Fibroblast of lung (primary cell): ENCODE results near the gene VSTM2B. TPM values are rescaled to one million over a fixed set of nuclear protein-coding genes. Genes with fewer than 3 reads are reported as not detected.

Experiments used
- DNase-seq, 2 donors: peaks; one replicate each; pipeline versions ENCODE4 v3.0.0 to v3.0.0-alpha.2; 2010; ENCODE audit warnings: low read depth in 2 of 2
- H2AFZ ChIP-seq: 2 replicates; pipeline ENCODE4 v1.5.1; 2012; ENCODE audit warnings: low read length, control low read depth, inconsistent platforms
- H3K27ac ChIP-seq: 2 replicates; pipeline ENCODE4 v1.5.1; 2011; ENCODE audit warnings: low read length, control low read depth; ENCODE audit not compliant: insufficient read depth
- H3K27me3 ChIP-seq: 2 replicates; pipeline ENCODE4 v1.5.1; 2011; ENCODE audit warnings: mild to moderate bottlenecking, low read length; ENCODE audit not compliant: control insufficient read depth, insufficient read depth
- H3K36me3 ChIP-seq: 2 replicates; pipeline ENCODE4 v1.5.1; 2011; ENCODE audit warnings: low read length; ENCODE audit not compliant: control insufficient read depth, insufficient read depth
- H3K4me1 ChIP-seq: 2 replicates; pipeline ENCODE4 v1.5.1; 2011; ENCODE audit warnings: low read length; ENCODE audit not compliant: control insufficient read depth, insufficient read depth; ENCODE audit errors: extremely low read depth
- H3K4me2 ChIP-seq: 2 replicates; pipeline ENCODE4 v1.5.1; 2011; ENCODE audit warnings: low read length, control low read depth; ENCODE audit not compliant: insufficient read depth; ENCODE audit errors: extremely low read depth
- H3K4me3 ChIP-seq, 4 experiments: fragments of 200-600 bp in 1 of 4; sonication (generic) in 1 of 4; replicated peaks in 1 of 4; 2 replicates each; pipeline ENCODE4 v1.5.1; 2011 to 2016; ENCODE audit warnings: low read length in 4 of 4, low read depth in 3 of 4, mild to moderate bottlenecking in 3 of 4, control low read depth in 2 of 4, inconsistent platforms in 1 of 4, mixed read lengths in 1 of 4; ENCODE audit not compliant: insufficient read depth in 1 of 4; ENCODE audit errors: control extremely low read depth in 1 of 4
- H3K79me2 ChIP-seq: 2 replicates; pipeline ENCODE4 v1.5.1; 2012; ENCODE audit warnings: mild to moderate bottlenecking, low read length, inconsistent platforms; ENCODE audit not compliant: control insufficient read depth, insufficient read depth
- H3K9ac ChIP-seq: 2 replicates; pipeline ENCODE4 v1.5.1; 2011; ENCODE audit warnings: mild to moderate bottlenecking, low read length, control low read depth; ENCODE audit not compliant: insufficient read depth
- H3K9me3 ChIP-seq: 2 replicates; pipeline ENCODE4 v1.5.1; 2012; ENCODE audit warnings: low read depth, low read length; ENCODE audit not compliant: control insufficient read depth, insufficient read depth
- H4K20me1 ChIP-seq: 2 replicates; pipeline ENCODE4 v1.5.1; 2011; ENCODE audit warnings: low read length; ENCODE audit not compliant: control insufficient read depth, insufficient read depth; ENCODE audit errors: extremely low read depth
- CTCF ChIP-seq, 2 donors: IDR thresholded peaks in 1 of 2; conservative IDR thresholded peaks in 1 of 2; 1 replicate in 1 of 2; 2 replicates in 1 of 2; pipeline ENCODE4 v1.5.1; 2011 to 2012; ENCODE audit warnings: low read length in 2 of 2, control low read depth in 1 of 2, inconsistent platforms in 1 of 2, low read depth in 1 of 2, mild to moderate bottlenecking in 1 of 2
- EZH2 ChIP-seq: IDR thresholded peaks from 2 replicates; pipeline ENCODE4 v1.5.1; 2012; ENCODE audit warnings: low read length, control low read depth, mild to moderate bottlenecking; ENCODE audit errors: missing control alignments
- polyA plus RNA-seq, 2 donors: library from polyadenylated mRNA; depleted of rRNA in 1 of 2; stranded (reverse) in 1 of 2; unstranded in 1 of 2; fragments of >200 nt; gene quantifications; 2 replicates each; pipeline ENCODE4 v1.2.1, GENCODE V29; 2011 to 2012; ENCODE audit warnings: missing spikeins in 1 of 2
- total RNA-seq: library from RNA; depleted of rRNA; stranded (reverse); fragments of >200 nt; gene quantifications from 2 replicates; pipeline ENCODE4 v1.2.1, GENCODE V29; 2014

VSTM2B gene
- total and polyA plus RNA-seq, 2 donors (not counting 1 experiment from before 2014, with no cell fraction given), result not detected

GRCh38 chr19:29612801-29613595 lies 87.2 kb downstream of the VSTM2B start:
- Histone ChIP-seq H4K20me1 (no peaks in the 10 kb centered on the region), H2AFZ (no peak overlapping the region), H3K4me2 (no peak overlapping the region), H3K27ac (no peak overlapping the region), H3K36me3 (peaks cover 17% of the 10 kb centered on the region), H3K9me3 (no peaks in the 10 kb centered on the region), H3K79me2 (no peaks in the 10 kb centered on the region), H3K9ac (no peak overlapping the region), H3K27me3 (no peaks in the 10 kb centered on the region), H3K4me3 (no peak overlapping the region), H3K4me1 (no peaks in the 10 kb centered on the region)
- DNase-seq, result no peak
- no peak for TF ChIP-seq EZH2
- TF ChIP-seq CTCF (conservative IDR thresholded peaks at IDR 0.05 in 1 of 2, IDR thresholded peaks at IDR 0.05 in 1 of 2; ENCODE audit: low read depth in 1 of 2, low read length in 2 of 2), result no peak

DNA sequence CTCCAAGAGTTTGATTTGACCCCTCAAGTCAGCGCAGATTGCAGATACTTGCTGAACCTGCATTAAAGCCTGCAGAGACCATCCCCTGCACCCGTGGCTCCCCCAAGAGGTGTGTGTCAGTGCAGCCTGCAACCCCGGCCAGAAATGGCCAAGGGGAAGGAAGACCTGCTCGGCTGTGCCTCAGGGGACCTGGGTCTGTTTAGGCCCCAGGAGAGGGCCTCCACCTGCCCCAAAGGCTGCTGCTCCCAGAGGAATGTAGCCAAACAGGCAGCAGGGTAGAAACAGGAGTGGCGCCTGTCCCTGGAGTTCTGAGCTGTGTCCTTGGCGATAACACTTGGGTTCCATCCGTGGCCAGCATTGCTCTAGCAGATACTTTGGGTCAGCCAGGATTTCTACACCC lies 88.3 kb downstream of the VSTM2B start:
- Histone ChIP-seq H3K27ac (no peak overlapping the region), H2AFZ (no peak overlapping the region), H3K9ac (no peak overlapping the region), H3K4me1 (no peaks in the 10 kb centered on the region), H3K79me2 (no peaks in the 10 kb centered on the region), H3K4me3 (no peak overlapping the region), H4K20me1 (no peaks in the 10 kb centered on the region), H3K27me3 (no peaks in the 10 kb centered on the region), H3K36me3 (peaks cover 17% of the 10 kb centered on the region), H3K9me3 (no peaks in the 10 kb centered on the region), H3K4me2 (no peak overlapping the region)
- no peak for DNase-seq
- TF ChIP-seq EZH2, result no peak
- TF ChIP-seq CTCF (conservative IDR thresholded peaks at IDR 0.05 in 1 of 2, IDR thresholded peaks at IDR 0.05 in 1 of 2; ENCODE audit: low read depth in 1 of 2, low read length in 2 of 2), result no peak

Other genes with a start within 250 kb of the VSTM2B start
- 68.1 and 77.1 TPM in 2 replicates for gene POP4, start 80.3 kb downstream of the VSTM2B start, total RNA-seq
- 102 and 122 TPM in 2 replicates for gene POP4, start 80.3 kb downstream of the VSTM2B start, polyA plus RNA-seq
- 50.1 and 72.5 TPM in 2 replicates for gene PLEKHF1, start 139.5 kb downstream of the VSTM2B start, total RNA-seq
- 5.2 and 7.7 TPM in 2 replicates for gene PLEKHF1, start 139.5 kb downstream of the VSTM2B start, polyA plus RNA-seq
- gene C19orf12, start 189.3 kb downstream of the VSTM2B start, total RNA-seq, result 23.1 and 26.8 TPM in 2 replicates
- 18.0 and 25.4 TPM in 2 replicates for gene C19orf12, start 189.3 kb downstream of the VSTM2B start, polyA plus RNA-seq